ENCODE data around the gene KCNH8. TPM values are rescaled to one million over a fixed set of nuclear protein-coding genes. Genes with fewer than 3 reads are reported as not detected.

Gene KCNH8
- total and polyA plus RNA-seq, 2 donors (not counting 1 experiment from before 2014, with no cell fraction given): under 0.01 TPM; not detected in 1

DNA sequence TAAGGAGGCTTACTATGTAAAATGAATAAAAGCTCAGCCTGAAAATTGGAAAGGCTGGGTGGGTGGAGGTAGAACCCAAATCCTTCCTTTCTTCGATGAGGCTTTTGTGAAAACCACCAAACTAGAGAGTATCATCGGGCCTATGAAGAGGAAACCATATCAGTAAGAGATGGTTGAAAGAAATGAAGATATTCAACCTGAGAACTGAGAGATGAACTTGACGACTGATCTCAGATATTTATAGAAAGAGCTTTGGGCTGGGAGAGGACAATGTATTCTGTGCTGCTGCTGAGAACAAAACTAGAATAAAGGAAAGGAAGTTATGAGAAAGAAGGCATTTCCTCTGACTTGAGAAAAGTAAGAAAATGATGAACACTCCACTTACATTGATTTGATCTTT lies 236.6 kb downstream of the KCNH8 start:
- no peaks in the 10 kb centered on the region for H3K27me3 ChIP-seq (ENCODE audit: control insufficient read depth, insufficient read depth, low read length)
- H3K79me2 ChIP-seq (ENCODE audit: control insufficient read depth, insufficient read depth, low read length): no peaks in the 10 kb centered on the region
- no peak overlapping the region for H3K4me3 ChIP-seq (replicated peaks in 1 of 4; ENCODE audit: control extremely low read depth in 1 of 4, insufficient read depth in 1 of 4, low read depth in 3 of 4, low read length in 4 of 4)
- no peak for DNase-seq (ENCODE audit: low read depth in 2 of 2)
- no peaks in the 10 kb centered on the region for H3K36me3 ChIP-seq (ENCODE audit: control insufficient read depth, insufficient read depth, low read length)
- H3K9ac ChIP-seq (ENCODE audit: insufficient read depth, low read length): no peak overlapping the region
- H3K4me2 ChIP-seq (ENCODE audit: extremely low read depth, insufficient read depth, low read length): no peak overlapping the region
- H3K4me1 ChIP-seq (ENCODE audit: control insufficient read depth, extremely low read depth, insufficient read depth, low read length): no peaks in the 10 kb centered on the region
- H3K9me3 ChIP-seq (ENCODE audit: control insufficient read depth, insufficient read depth, low read depth, low read length): no peaks in the 10 kb centered on the region
- TF ChIP-seq CTCF (conservative IDR thresholded peaks at IDR 0.05 in 1 of 2, IDR thresholded peaks at IDR 0.05 in 1 of 2; ENCODE audit: low read depth in 1 of 2, low read length in 2 of 2) (no peak), EZH2 (IDR thresholded peaks at IDR 0.05; ENCODE audit: low read length, missing control alignments) (no peak)
- no peaks in the 10 kb centered on the region for H4K20me1 ChIP-seq (ENCODE audit: control insufficient read depth, extremely low read depth, insufficient read depth, low read length)
- no peak overlapping the region for H2AFZ ChIP-seq (ENCODE audit: low read length)
- H3K27ac ChIP-seq (ENCODE audit: insufficient read depth, low read length): no peak overlapping the region

DNA sequence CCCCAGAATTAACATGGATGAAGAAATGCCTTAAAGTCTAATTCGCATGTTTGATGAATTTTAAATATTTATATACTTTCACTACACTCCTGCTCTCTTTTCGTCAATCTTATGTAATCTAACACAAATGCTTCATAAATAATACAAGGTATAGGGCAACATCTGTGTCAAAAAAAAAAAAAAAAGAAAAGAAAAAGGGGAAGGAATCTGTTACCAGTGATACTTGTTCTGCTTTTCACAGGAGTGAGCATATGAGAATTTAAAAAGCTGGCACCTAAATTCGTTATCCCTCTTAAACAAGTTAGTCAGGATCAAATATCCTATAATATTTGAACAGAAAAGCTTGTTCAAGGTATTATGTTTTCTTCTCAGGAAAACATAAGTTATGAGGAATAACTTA lies 243.8 kb downstream of the KCNH8 start:
- Histone ChIP-seq H2AFZ (ENCODE audit: low read length) (no peak overlapping the region), H4K20me1 (ENCODE audit: control insufficient read depth, extremely low read depth, insufficient read depth, low read length) (no peaks in the 10 kb centered on the region), H3K36me3 (ENCODE audit: control insufficient read depth, insufficient read depth, low read length) (no peaks in the 10 kb centered on the region), H3K27ac (ENCODE audit: insufficient read depth, low read length) (no peak overlapping the region), H3K9ac (ENCODE audit: insufficient read depth, low read length) (no peak overlapping the region), H3K9me3 (ENCODE audit: control insufficient read depth, insufficient read depth, low read depth, low read length) (no peaks in the 10 kb centered on the region), H3K27me3 (ENCODE audit: control insufficient read depth, insufficient read depth, low read length) (no peaks in the 10 kb centered on the region), H3K4me3 (replicated peaks in 1 of 4; ENCODE audit: control extremely low read depth in 1 of 4, insufficient read depth in 1 of 4, low read depth in 3 of 4, low read length in 4 of 4) (no peak overlapping the region), H3K4me1 (ENCODE audit: control insufficient read depth, extremely low read depth, insufficient read depth, low read length) (no peaks in the 10 kb centered on the region), H3K79me2 (ENCODE audit: control insufficient read depth, insufficient read depth, low read length) (no peaks in the 10 kb centered on the region), H3K4me2 (ENCODE audit: extremely low read depth, insufficient read depth, low read length) (no peak overlapping the region)
- no peak for TF ChIP-seq CTCF (conservative IDR thresholded peaks at IDR 0.05 in 1 of 2, IDR thresholded peaks at IDR 0.05 in 1 of 2; ENCODE audit: low read depth in 1 of 2, low read length in 2 of 2)
- TF ChIP-seq EZH2 (IDR thresholded peaks at IDR 0.05; ENCODE audit: low read length, missing control alignments): no peak
- DNase-seq (ENCODE audit: low read depth in 2 of 2): no peak

- DNase-seq (ENCODE audit: low read depth in 2 of 2): no peak
These were observed 246.6 kb downstream of the KCNH8 start for GRCh38 chr3:19394946-19395345.

More at GRCh38 chr3:19394946-19395345, 246.6 kb downstream of the KCNH8 start:
- Histone ChIP-seq H2AFZ (ENCODE audit: low read length) (no peak overlapping the region), H3K4me3 (replicated peaks in 1 of 4; ENCODE audit: control extremely low read depth in 1 of 4, insufficient read depth in 1 of 4, low read depth in 3 of 4, low read length in 4 of 4) (no peak overlapping the region), H3K27ac (ENCODE audit: insufficient read depth, low read length) (no peak overlapping the region), H3K36me3 (ENCODE audit: control insufficient read depth, insufficient read depth, low read length) (no peaks in the 10 kb centered on the region), H3K4me2 (ENCODE audit: extremely low read depth, insufficient read depth, low read length) (no peak overlapping the region), H3K79me2 (ENCODE audit: control insufficient read depth, insufficient read depth, low read length) (no peaks in the 10 kb centered on the region), H3K4me1 (ENCODE audit: control insufficient read depth, extremely low read depth, insufficient read depth, low read length) (no peaks in the 10 kb centered on the region), H3K9me3 (ENCODE audit: control insufficient read depth, insufficient read depth, low read depth, low read length) (no peaks in the 10 kb centered on the region), H3K9ac (ENCODE audit: insufficient read depth, low read length) (no peak overlapping the region), H4K20me1 (ENCODE audit: control insufficient read depth, extremely low read depth, insufficient read depth, low read length) (no peaks in the 10 kb centered on the region), H3K27me3 (ENCODE audit: control insufficient read depth, insufficient read depth, low read length) (no peaks in the 10 kb centered on the region)
- TF ChIP-seq EZH2 (IDR thresholded peaks at IDR 0.05; ENCODE audit: low read length, missing control alignments): no peak
- TF ChIP-seq CTCF (conservative IDR thresholded peaks at IDR 0.05 in 1 of 2, IDR thresholded peaks at IDR 0.05 in 1 of 2; ENCODE audit: low read depth in 1 of 2, low read length in 2 of 2): no peak

Data from fibroblast of lung (primary cell).